ENCODE measurements around the gene POC1A. TPM values are rescaled to one million over a fixed set of nuclear protein-coding genes. Genes with fewer than 3 reads are reported as not detected.
A peak's percentile ranks its signal among the peaks of the same experiment; 100 is the strongest.

The POC1A gene
- total and polyA plus RNA-seq, 9 of the 15 experiments (the other 6 are each of a cell fraction or from before 2014, with no cell fraction given) = 7.2 to 17.5 (median 12.1) TPM

GRCh38 chr3:52056968-52057811, 97.0 kb downstream of the POC1A start (continued):
- TF ChIP-seq ARID4B (CRISPR knock-in tag; IDR thresholded peaks at IDR 0.05) (no peak), ZEB2 (IDR thresholded peaks at IDR 0.05) (no peak), ELF1 (tag; IDR thresholded peaks at IDR 0.05) (no peak), ARID2 (IDR thresholded peaks at IDR 0.05) (no peak), LARP7 (IDR thresholded peaks at IDR 0.05) (no peak), GMEB1 (CRISPR knock-in tag; IDR thresholded peaks at IDR 0.05) (no peak), ZNF263 (CRISPR knock-in tag; IDR thresholded peaks at IDR 0.05; ENCODE audit: borderline replicate concordance) (no peak), PRDM10 (IDR thresholded peaks at IDR 0.05; ENCODE audit: partially characterized antibody) (peak; percentile 76), SRSF9 (IDR thresholded peaks at IDR 0.05; ENCODE audit: borderline replicate concordance, low read depth, low read length) (no peak), MIER1 (IDR thresholded peaks at IDR 0.05; ENCODE audit: low read depth) (no peak), ZNF277 (CRISPR knock-in tag; IDR thresholded peaks at IDR 0.05; ENCODE audit: borderline replicate concordance) (no peak), ZHX1 (conservative IDR thresholded peaks at IDR 0.05; ENCODE audit: low read length) (no peak), RUNX1 (IDR thresholded peaks at IDR 0.05; ENCODE audit: low read depth) (no peak)

Data from K562 (cell line).